Activated CD4-positive, CD25-positive, alpha-beta regulatory T cell treated with anti-CD3 and anti-CD28 coated beads, Interleukin-2, amount 50 U/mL, for 16 hours (primary cell): ENCODE results near the gene CDK5RAP1.
"Not testable (repeated sequence)": the region's sequence is repeated elsewhere in the genome, so short reads cannot be mapped to it uniquely, and the experiment has no call there.

Experiments used
- DNase-seq: peaks from one replicate; pipeline ENCODE4 v3.0.0-alpha.2; 2020; ENCODE audit warnings: low read depth, low spot score

CDK5RAP1 gene

GRCh38 chr20:33419140-33419974 lies 18.0 kb upstream of the CDK5RAP1 start:
- no peak for DNase-seq

DNA sequence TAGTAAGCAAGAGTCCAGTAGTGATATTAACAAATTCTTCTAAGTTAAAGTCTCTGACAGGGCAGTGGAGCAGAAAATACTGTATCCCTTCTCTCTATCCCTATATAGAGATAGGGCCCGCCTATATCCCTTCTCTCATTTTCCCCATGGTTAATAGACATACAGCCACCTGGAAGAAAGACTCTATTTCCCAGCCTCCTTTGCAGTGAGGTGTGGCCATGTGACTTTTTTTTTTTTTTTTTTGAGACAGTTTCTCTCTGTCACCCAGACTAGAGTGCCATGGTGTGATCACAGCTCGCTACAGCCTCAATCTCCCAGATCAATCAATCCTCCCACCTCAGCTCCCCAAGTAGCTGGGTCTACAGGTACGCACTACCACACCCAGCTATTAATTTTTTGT lies 16.7 kb upstream of the CDK5RAP1 start:
- no peak for DNase-seq

- DNase-seq, result no peak
These were observed 14.6 kb upstream of the CDK5RAP1 start for GRCh38 chr20:33415948-33416347.

DNA sequence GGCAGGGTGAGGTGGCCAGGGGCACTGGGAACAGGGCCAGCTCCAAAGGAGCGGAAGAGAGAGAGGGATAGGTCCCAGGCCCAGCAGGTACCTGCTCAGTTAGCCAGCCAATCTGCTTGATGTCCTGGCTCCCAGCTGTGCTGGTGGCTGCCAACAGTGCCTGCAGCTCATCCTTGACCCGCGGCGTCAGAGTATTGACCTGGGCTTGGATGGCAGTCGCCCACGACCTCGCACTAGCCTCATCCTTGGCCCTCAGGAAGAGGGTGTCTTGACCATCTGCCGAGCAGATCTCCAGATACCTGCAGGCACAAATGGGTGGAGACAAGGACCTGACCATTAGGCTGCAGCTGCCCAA lies 11.1 kb upstream of the CDK5RAP1 start:
- no peak for DNase-seq

GRCh38 chr20:33411711-33412483 lies 10.6 kb upstream of the CDK5RAP1 start:
- DNase-seq, result no peak

- no peak for DNase-seq
These were observed 9.9 kb upstream of the CDK5RAP1 start for GRCh38 chr20:33411242-33411641.

GRCh38 chr20:33410081-33410742 lies 8.9 kb upstream of the CDK5RAP1 start:
- DNase-seq, result no peak

DNA sequence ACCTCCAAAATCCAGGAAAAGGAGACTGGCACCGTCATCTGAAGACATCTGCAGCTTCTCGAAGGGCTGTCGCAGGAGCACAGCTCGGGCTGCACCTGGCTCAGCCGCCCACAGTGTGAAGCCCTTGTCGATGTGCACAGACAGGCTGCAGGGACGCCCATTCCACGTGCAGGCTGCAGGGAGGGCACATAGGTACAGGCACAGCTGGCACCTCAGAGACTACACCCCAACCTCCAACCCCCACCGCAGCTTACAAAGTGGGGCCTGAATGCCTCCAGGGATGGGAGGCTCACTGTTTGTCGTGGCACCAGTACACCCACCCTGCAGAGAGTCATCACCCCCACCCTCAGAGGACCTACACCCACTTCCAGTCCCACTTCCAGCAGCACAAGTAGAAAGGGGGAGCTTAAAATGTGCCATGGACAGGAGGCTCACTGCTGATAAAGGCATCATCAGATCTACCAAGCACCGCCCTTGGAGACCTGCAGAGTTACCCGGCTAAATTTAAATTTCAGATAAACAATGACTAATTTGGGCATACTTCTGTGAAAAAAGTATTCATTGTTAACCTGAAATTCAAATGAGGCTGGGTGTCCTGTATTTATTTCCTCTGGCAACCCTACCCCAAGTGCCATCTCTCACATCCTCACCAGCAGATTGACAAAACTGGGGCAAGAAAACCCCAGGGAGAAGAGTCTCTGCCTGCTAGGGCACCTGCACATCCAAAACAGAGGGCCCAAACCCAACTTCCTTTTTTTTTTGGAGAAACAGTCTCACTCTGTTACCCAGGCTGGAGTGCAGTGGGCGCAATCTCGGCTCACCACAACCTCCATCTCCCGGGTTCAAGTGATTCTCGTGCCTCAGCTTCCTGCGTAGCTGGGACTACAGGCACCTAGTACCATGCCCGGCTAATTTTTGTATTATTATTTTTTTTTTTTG lies 7.7 kb upstream of the CDK5RAP1 start:
- no peak for DNase-seq

DNA sequence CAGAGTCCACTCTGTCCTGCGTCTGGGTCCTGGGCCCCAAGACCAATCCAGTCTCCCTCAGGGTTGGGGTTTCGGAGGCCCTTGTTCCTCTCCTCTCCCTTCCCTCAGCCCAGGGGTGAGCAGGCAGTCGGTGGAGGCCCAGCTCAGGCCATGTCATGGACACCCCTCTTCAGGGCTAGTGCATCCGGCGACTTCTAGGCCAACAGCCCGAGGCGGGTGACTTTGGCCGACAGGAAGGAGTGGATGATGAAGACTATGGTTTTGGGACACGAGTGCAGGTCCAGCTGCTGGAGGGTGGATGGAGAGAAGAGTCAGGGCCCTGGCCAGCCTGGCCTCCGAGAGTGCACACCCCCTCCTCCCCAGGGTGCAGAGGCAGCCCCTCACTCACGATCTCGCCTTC lies 7.0 kb upstream of the CDK5RAP1 start:
- DNase-seq, result no peak

DNA sequence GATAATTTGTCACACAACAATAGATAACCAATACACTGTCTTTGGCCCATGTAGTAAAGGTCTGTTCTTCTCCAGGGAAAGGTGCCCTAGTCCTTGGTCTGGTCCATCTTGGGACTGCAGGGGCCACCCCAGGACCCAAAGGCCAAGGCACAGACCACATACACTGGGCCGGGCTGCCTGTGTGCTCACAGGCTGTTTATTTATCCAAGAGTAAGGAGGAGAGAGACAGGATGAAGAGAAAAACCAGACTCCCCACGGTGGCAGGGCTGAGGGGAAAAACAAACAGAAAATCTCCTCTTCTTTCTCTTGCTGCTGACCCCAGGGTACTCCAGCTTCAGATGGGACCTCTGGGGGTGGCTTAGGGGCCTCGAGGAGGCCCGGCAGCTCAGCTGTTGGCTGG lies 6.5 kb upstream of the CDK5RAP1 start:
- no peak for DNase-seq

- no peak for DNase-seq
These were observed 5.9 kb upstream of the CDK5RAP1 start for GRCh38 chr20:33407251-33407650.

DNA sequence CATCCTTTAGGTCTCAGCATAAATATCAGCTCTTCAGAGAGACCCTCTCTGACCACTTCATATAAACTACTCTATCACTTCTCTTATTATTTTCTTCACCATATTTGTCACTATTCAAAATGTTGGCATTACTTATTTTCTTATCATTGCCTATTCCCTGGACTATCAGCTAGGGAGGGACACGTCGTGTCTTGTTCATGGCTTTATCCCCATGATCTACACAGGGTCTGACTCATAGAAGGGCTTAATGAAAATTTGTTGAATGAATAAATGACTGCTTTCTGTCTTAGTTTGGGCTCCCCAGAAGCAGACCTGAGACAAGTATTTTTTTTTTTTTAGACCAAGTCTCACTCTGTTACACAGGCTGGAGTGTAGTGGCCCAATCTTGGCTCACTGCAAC lies 3.0 kb upstream of the CDK5RAP1 start:
- no peak for DNase-seq

DNA sequence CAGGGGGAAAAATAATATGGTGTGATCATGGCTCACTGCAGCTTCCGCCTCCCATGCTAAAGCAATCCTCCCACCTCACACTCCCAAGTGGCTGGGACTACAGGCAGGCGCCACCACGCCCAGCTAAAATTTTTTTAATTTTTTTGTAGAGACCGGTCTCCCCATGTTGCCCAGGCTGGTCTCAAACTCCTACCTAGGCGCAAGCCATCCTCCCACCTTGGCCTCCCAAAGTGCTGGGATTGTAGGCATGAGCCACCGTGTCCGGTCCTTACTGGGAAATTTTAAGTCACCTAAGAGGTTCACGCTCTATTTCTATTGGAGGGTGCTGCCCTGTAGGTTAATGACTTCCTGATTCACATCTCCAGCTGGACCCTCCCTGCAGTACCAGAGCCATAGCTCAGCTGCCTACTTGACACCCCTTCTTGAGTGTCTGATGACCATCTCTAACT lies 626 bp upstream of the CDK5RAP1 start:
- no peak for DNase-seq

- DNase-seq, result no peak
These were observed 521 bp downstream of the CDK5RAP1 start for GRCh38 chr20:33400812-33401183.

- DNase-seq, result no peak
These were observed 1.4 kb downstream of the CDK5RAP1 start for GRCh38 chr20:33399924-33400323.

DNA sequence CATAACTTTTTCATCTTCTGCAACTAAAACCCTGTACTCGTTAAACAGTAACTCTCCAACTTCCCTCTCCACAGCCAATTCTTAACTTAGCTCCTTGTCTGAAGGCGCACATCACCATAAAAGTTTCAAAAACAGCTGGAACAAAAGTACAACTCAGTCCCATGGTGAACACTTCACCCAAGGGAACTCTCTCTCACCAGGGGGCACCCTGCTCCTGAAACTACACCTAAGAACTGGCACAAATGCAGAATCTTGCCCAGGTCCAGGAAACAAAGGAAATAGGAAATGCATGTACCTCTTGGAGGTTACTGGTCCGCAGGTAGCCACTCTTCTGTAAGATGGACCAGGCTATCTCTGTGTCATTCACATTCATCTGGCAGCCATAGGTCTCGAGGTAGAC lies 6.6 kb downstream of the CDK5RAP1 start:
- DNase-seq, result no peak

DNA sequence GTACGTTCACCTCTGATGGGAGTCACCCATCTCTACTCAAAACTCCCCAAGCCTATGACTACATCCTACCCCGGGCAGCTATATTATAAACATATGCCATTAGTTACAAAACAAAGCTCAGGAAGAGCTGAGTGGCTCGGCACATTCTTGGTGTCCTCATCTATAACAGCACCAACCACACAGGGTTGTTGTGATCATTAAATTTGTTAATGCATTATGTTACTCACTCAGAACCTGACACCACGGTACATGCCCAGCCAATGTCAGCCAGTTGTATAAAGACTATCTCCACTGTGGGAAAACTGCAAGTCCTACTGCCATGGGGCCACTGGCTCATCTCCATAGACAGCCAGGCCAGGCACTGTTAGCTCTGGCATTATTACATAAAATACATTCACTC lies 7.7 kb downstream of the CDK5RAP1 start:
- DNase-seq, result no peak

DNA sequence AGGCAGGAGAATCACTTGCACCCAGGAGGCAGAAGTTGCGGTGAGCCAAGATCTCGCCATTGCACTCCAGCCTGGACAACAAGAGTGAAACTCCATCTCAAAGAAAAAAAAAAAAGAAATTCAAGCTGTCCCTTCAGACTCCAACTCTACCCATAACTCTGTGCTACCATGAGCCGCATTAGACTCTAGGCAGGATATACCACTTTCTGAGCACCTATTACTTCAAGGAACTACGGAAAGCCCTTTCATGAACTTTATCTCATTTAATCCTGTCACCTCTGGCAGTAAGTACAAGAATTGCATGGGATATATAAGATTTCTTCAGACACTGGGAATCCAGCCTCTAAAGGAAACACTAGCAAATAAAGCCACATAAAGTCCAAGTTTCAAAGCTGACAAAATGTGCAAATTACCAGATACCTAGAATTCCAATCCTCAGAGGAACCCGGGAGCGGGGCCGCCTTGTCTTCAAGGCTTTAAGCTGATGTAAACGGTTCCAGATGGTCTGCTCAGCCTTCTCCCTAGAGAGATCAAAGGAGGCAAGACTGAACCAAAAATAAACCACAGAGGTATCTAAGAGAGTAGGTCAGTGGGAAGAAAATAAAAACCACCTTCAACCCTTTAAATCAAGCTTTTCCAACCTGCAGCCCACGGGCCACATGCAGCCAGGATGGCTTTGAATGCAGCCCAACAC lies 9.4 kb downstream of the CDK5RAP1 start:
- no peak for DNase-seq

DNA sequence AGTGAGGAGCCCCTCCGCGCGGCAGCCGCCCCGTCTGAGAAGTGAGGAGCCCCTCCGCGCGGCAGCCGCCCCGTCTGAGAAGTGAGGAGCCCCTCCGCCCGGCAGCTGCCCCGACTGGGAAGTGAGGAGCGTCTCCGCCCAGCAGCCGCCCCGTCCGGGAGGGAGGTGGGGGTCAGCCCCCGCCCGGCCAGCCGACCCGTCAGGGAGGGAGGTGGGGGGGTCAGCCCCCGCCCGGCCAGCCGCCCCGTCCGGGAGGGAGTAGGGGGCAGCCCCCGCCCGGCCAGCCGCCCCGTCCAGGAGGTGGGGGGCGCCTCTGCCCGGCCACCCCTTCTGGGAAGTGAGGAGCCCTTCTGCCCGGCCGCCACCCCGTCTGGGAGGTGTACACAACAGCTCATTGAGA lies 12.0 kb downstream of the CDK5RAP1 start:
- not testable (repeated sequence) for DNase-seq

DNA sequence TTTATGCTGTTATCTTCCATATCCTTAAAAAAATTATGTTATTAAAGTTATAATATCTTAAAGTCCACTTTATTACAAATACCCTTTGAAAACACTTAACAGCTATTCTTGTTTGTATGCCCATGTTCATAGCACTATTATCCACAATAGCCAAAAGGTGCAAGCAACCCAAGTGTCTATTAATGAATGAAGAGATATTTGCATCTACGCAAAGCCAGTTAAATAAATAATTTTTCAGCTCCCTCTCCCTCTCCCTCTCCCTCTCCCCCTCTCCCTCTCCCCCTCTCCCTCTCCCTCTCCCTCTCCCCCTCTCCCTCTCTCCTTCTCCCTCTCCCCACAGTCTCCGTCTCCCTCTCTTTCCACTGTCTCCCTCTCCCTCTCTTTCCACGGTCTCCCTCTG lies 13.1 kb downstream of the CDK5RAP1 start:
- DNase-seq, result no peak

DNA sequence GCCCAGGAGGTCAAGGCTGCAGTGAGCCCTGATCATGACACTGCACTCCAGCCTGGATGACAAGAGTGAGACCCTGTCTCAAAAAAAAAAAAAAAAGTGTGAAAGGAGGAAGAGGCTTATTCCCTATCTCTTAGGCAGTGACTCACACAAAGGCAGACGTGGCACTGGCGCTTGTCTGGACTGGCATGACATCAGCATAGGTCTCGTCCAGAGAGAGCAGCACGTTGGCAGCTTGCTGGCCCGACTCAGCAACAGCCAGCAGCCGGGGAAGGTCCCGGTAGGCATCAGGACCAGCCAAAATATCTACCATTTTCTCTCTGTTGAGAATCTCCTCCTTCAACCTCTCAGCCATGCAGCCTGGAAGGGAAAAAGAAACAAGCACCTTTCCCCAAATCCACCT lies 14.1 kb downstream of the CDK5RAP1 start:
- no peak for DNase-seq
